ENCODE measurements around the gene ZNF423.

GRCh38 chr16:49647673-49648072 lies 208.2 kb downstream of the ZNF423 start:
- TF ChIP-seq, protein P1, sequence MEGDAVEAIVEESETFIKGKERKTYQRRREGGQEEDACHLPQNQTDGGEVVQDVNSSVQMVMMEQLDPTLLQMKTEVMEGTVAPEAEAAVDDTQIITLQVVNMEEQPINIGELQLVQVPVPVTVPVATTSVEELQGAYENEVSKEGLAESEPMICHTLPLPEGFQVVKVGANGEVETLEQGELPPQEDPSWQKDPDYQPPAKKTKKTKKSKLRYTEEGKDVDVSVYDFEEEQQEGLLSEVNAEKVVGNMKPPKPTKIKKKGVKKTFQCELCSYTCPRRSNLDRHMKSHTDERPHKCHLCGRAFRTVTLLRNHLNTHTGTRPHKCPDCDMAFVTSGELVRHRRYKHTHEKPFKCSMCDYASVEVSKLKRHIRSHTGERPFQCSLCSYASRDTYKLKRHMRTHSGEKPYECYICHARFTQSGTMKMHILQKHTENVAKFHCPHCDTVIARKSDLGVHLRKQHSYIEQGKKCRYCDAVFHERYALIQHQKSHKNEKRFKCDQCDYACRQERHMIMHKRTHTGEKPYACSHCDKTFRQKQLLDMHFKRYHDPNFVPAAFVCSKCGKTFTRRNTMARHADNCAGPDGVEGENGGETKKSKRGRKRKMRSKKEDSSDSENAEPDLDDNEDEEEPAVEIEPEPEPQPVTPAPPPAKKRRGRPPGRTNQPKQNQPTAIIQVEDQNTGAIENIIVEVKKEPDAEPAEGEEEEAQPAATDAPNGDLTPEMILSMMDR (IDR thresholded peaks at IDR 0.05; ENCODE audit: low read depth, low read length, poor library complexity, severe bottlenecking): no peak
- no peak for TF ChIP-seq EZH2phosphoT487 (IDR thresholded peaks at IDR 0.05; ENCODE audit: borderline replicate concordance, low read length)

Data from DOHH2 (cell line).